ENCODE data around the gene NUMB. TPM values are rescaled to one million over a fixed set of nuclear protein-coding genes. Genes with fewer than 3 reads are reported as not detected.

Gene NUMB
- polyA plus RNA-seq, 1 experiment: 131 TPM

GRCh38 chr14:73245480-73246325 lies 212.6 kb downstream of the NUMB start:
- ChIA-PET POLR2A (no interaction called here), CTCF (no interaction called here)
- no peaks in the 10 kb centered on the region for H3K36me3 ChIP-seq (ENCODE audit: control insufficient read depth, insufficient read depth, low read length)
- H3K4me3 ChIP-seq (ENCODE audit: low read depth, low read length): peak overlapping the region; percentile 44
- DNase-seq (ENCODE audit: low read depth): no peak
- peaks cover 8% of the 10 kb centered on the region; the same call in 1 of the 2 replicates for H3K27me3 ChIP-seq (ENCODE audit: control insufficient read depth, insufficient read depth, low read length)
- no peak for TF ChIP-seq CTCF (IDR thresholded peaks at IDR 0.05; ENCODE audit: insufficient read depth, low read depth, low read length)

- H3K4me3 ChIP-seq (ENCODE audit: low read depth, low read length): no peak overlapping the region
- no peaks in the 10 kb centered on the region for H3K36me3 ChIP-seq (ENCODE audit: control insufficient read depth, insufficient read depth, low read length)
- no peak for DNase-seq (ENCODE audit: low read depth)
- POLR2A ChIA-PET: no interaction called here
- H3K27me3 ChIP-seq (ENCODE audit: control insufficient read depth, insufficient read depth, low read length): peaks cover 13% of the 10 kb centered on the region
- TF ChIP-seq CTCF (IDR thresholded peaks at IDR 0.05; ENCODE audit: insufficient read depth, low read depth, low read length): no peak
- CTCF ChIA-PET: interaction anchor here (1.2 kb wide), 1 partner anchor 12 kb away, joined by 3 read pairs; no protein-coding TSS in a partner anchor
Observed at GRCh38 chr14:73244541-73245290, 213.6 kb downstream of the NUMB start.

GRCh38 chr14:73243748-73244147 lies 214.6 kb downstream of the NUMB start:
- DNase-seq (ENCODE audit: low read depth): no peak
- Histone ChIP-seq H3K27me3 (ENCODE audit: control insufficient read depth, insufficient read depth, low read length) (peaks cover 14% of the 10 kb centered on the region), H3K4me3 (ENCODE audit: low read depth, low read length) (no peak overlapping the region), H3K36me3 (ENCODE audit: control insufficient read depth, insufficient read depth, low read length) (no peaks in the 10 kb centered on the region)
- POLR2A ChIA-PET: no interaction called here
- no peak for TF ChIP-seq CTCF (IDR thresholded peaks at IDR 0.05; ENCODE audit: insufficient read depth, low read depth, low read length)
- CTCF ChIA-PET: interaction anchor here (1.2 to 1.4 kb wide), 2 partner anchors 11 to 36 kb away, joined by 3 read pairs; no protein-coding TSS in a partner anchor

- no peak for TF ChIP-seq CTCF (IDR thresholded peaks at IDR 0.05; ENCODE audit: insufficient read depth, low read depth, low read length)
- Histone ChIP-seq H3K4me3 (ENCODE audit: low read depth, low read length) (no peak overlapping the region), H3K36me3 (ENCODE audit: control insufficient read depth, insufficient read depth, low read length) (no peaks in the 10 kb centered on the region), H3K27me3 (ENCODE audit: control insufficient read depth, insufficient read depth, low read length) (peaks cover 14% of the 10 kb centered on the region)
- POLR2A ChIA-PET: no interaction called here
- CTCF ChIA-PET: interaction anchor here (1.4 to 1.7 kb wide), 2 partner anchors 11 to 36 kb away, joined by 3 read pairs; no protein-coding TSS in a partner anchor
- no peak for DNase-seq (ENCODE audit: low read depth)
Observed at GRCh38 chr14:73243341-73243740, 215.0 kb downstream of the NUMB start.

- POLR2A ChIA-PET: no interaction called here
- no peak for TF ChIP-seq CTCF (IDR thresholded peaks at IDR 0.05; ENCODE audit: insufficient read depth, low read depth, low read length)
- Histone ChIP-seq H3K4me3 (ENCODE audit: low read depth, low read length) (no peak overlapping the region), H3K36me3 (ENCODE audit: control insufficient read depth, insufficient read depth, low read length) (no peaks in the 10 kb centered on the region), H3K27me3 (ENCODE audit: control insufficient read depth, insufficient read depth, low read length) (peaks cover 17% of the 10 kb centered on the region)
- CTCF ChIA-PET: interaction anchor here (1.3 to 1.7 kb wide), 3 partner anchors 10 to 37 kb away, joined by 3 read pairs; no protein-coding TSS in a partner anchor
- no peak for DNase-seq (ENCODE audit: low read depth)
Observed at GRCh38 chr14:73242357-73242901, 215.9 kb downstream of the NUMB start.
